B cell (primary cell): ENCODE results near the gene CTIF. TPM values are rescaled to one million over a fixed set of nuclear protein-coding genes. Genes with fewer than 3 reads are reported as not detected.

Source experiments
- ATAC-seq: fragments of 200-7000 bp; cut with Tn5 transposase; one replicate; pipeline ENCODE4 v1.10.0; 2021; ENCODE audit warnings: low read depth, mild to moderate bottlenecking, moderate number of reproducible peaks, moderate library complexity
- CTCF ChIA-PET: fragments of 350-600 bp; sonication (Branson Sonifier 250); formaldehyde crosslinking; loops from one replicate; lab custom pipeline; 2021; ENCODE audit warnings: antibody characterized with exemption, inconsistent platforms; lab: Charles Lee
- POLR2A ChIA-PET: fragments of 350-600 bp; sonication (Branson Sonifier 250); formaldehyde crosslinking; loops from one replicate; lab custom pipeline; 2021; ENCODE audit warnings: antibody characterized with exemption; lab: Charles Lee
- DNase-seq: peaks from one replicate; pipeline ENCODE4 v3.0.0; 2013
- H2AFZ ChIP-seq: 2 replicates; pipeline ENCODE4 v1.6.1; 2012; ENCODE audit warnings: mild to moderate bottlenecking, low read depth, low read length; ENCODE audit not compliant: insufficient read depth, poor library complexity, severe bottlenecking
- H3K27ac ChIP-seq, 2 donors: 1 replicate in 1 of 2; 2 replicates in 1 of 2; pipeline ENCODE4 v1.5.1; 2012 to 2013; ENCODE audit warnings: low read length in 2 of 2, mild to moderate bottlenecking in 2 of 2, moderate library complexity in 1 of 2
- H3K27me3 ChIP-seq, 4 experiments: fragments of 200-600 bp in 1 of 4; sonication (generic) in 1 of 4; replicated peaks in 1 of 4; 1 replicate in 2 of 4; 2 replicates in 2 of 4; pipeline versions ENCODE4 v1.6.1 to v1.7.0; 2013 to 2016; ENCODE audit warnings: low read length in 3 of 4, mild to moderate bottlenecking in 2 of 4, mixed read lengths in 1 of 4, moderate library complexity in 1 of 4; ENCODE audit not compliant: insufficient read depth in 4 of 4, control insufficient read depth in 3 of 4; ENCODE audit errors: control extremely low read depth in 1 of 4
- H3K36me3 ChIP-seq, 2 experiments: replicated peaks in 1 of 2; 1 replicate in 1 of 2; 2 replicates in 1 of 2; pipeline versions ENCODE4 v1.6.1 to v1.7.1; 2013; ENCODE audit warnings: low read length in 1 of 2; ENCODE audit not compliant: insufficient read depth in 2 of 2, control insufficient read depth in 1 of 2; ENCODE audit errors: control extremely low read depth in 1 of 2, extremely low read depth in 1 of 2
- H3K4me1 ChIP-seq, 2 donors: fragments of 200-600 bp in 1 of 2; sonication (generic) in 1 of 2; 1 replicate in 1 of 2; 2 replicates in 1 of 2; pipeline versions ENCODE4 v1.5.1 to v1.6.1; 2013 to 2017; ENCODE audit warnings: low read length in 2 of 2; ENCODE audit not compliant: control insufficient read depth in 2 of 2, insufficient read depth in 2 of 2
- H3K4me2 ChIP-seq: replicated peaks from 2 replicates; pipeline ENCODE3; 2012; ENCODE audit warnings: mild to moderate bottlenecking, low read depth, low read length; ENCODE audit not compliant: poor library complexity, severe bottlenecking
- H3K4me3 ChIP-seq, 5 experiments: fragments of 200-600 bp in 1 of 5; sonication (generic) in 1 of 5; 1 replicate in 3 of 5; 2 replicates in 2 of 5; pipeline versions ENCODE4 v1.5.1 to v1.7.0; 2011 to 2016; ENCODE audit warnings: low read length in 4 of 5, mild to moderate bottlenecking in 4 of 5, low read depth in 2 of 5, control low read depth in 1 of 5, moderate library complexity in 1 of 5; ENCODE audit not compliant: insufficient read depth in 1 of 5; ENCODE audit errors: control extremely low read depth in 1 of 5, extremely low read depth in 1 of 5
- H3K79me2 ChIP-seq: fragments of 200-600 bp; sonication (generic); one replicate; pipeline ENCODE4 v1.6.0; 2016; ENCODE audit warnings: low read length; ENCODE audit not compliant: control insufficient read depth, insufficient read depth
- H3K9ac ChIP-seq: fragments of 200-600 bp; sonication (generic); 2 replicates; pipeline ENCODE4 v1.6.1; 2017; ENCODE audit warnings: mild to moderate bottlenecking, low read length, moderate library complexity
- H3K9me3 ChIP-seq, 3 donors: one replicate each; pipeline versions ENCODE4 v1.6.1 to v1.7.1; 2013; ENCODE audit warnings: low read length in 2 of 3; ENCODE audit not compliant: control insufficient read depth in 2 of 3, insufficient read depth in 1 of 3; ENCODE audit errors: control extremely low read depth in 1 of 3
- H4K20me1 ChIP-seq: 2 replicates; pipeline ENCODE4 v1.6.0; 2012; ENCODE audit warnings: mild to moderate bottlenecking, low read length; ENCODE audit not compliant: insufficient read depth, control insufficient read depth, poor library complexity, severe bottlenecking
- H3K27ac Mint-ChIP-seq: one replicate; pipeline ENCODE4 v1.8.0; 2021; ENCODE audit warnings: mixed read lengths
- H3K27me3 Mint-ChIP-seq: one replicate; pipeline ENCODE4 v1.8.0; 2021; ENCODE audit warnings: mixed read lengths
- H3K4me1 Mint-ChIP-seq: one replicate; pipeline ENCODE4 v1.8.0; 2021; ENCODE audit warnings: mixed read lengths
- H3K4me3 Mint-ChIP-seq: one replicate; pipeline ENCODE4 v1.8.0; 2021; ENCODE audit warnings: mixed read lengths
- H3K9me3 Mint-ChIP-seq: one replicate; pipeline ENCODE4 v1.8.0; 2022; ENCODE audit warnings: mixed read lengths; ENCODE audit not compliant: insufficient read depth
- EZH2 ChIP-seq: IDR thresholded peaks from 2 replicates; pipeline ENCODE4 v1.6.1; 2012; ENCODE audit warnings: borderline replicate concordance, low read depth, mild to moderate bottlenecking, moderate library complexity, low read length; ENCODE audit not compliant: insufficient read depth, poor library complexity, severe bottlenecking
- WGBS: methylation state at CpG from one replicate; pipeline ENCODE4 v1.1.5; 2013; ENCODE audit warnings: missing lambda C conversion rate; ENCODE audit not compliant: insufficient coverage; 5-methylcytosine and 5-hydroxymethylcytosine counted together
- intact Hi-C: fragments of 100-400 bp; cut with micrococcal nuclease; formaldehyde crosslinking; loops from one replicate; pipeline ENCODE4 v1.10.0; 2022
- polyA plus RNA-seq: library from polyadenylated mRNA; depleted of rRNA; stranded (reverse); fragments of >200 nt; gene quantifications from 2 replicates; pipeline ENCODE4 v1.2.3, GENCODE V29; 2012
- total RNA-seq, 2 donors: library from RNA; stranded (reverse); fragments of 120-200 nt in 1 of 2; gene quantifications; 1 replicate in 1 of 2; 2 replicates in 1 of 2; pipeline versions ENCODE4 v1.2.3 to v1.2.4, GENCODE V29; 2013 to 2022
- TF ChIP-seq, protein P1 (sequence below): fragments of 200-600 bp; IDR thresholded peaks from one replicate; pipeline ENCODE4 v1.8.0; 2022; ENCODE audit warnings: antibody characterized with exemption, mild to moderate bottlenecking

Gene CTIF
- total and polyA plus RNA-seq, 2 donors (not counting 1 experiment from before 2014, with no cell fraction given): 3.6 to 16.2 TPM

DNA sequence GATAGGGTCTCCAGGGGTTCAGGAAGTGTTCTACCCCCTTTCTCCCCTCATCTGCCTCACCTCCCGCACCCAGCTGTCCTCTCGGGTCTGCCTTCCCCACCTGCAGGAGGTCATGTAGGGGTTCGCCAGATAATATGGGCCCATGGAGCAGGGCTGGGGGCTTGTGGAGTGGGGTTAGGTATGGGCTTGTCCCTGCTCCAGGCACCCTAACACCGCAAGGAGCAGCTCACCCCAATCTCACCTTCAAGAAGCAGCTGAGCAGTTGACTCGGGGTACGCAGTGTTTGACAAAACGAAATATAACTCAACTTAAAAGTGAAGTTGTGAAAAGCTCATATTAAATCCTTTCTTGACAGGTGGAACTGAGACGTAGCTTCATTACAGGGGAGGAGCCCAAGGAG is 99.6 kb downstream of the CTIF start:
- POLR2A ChIA-PET: no interaction called here
- WGBS: no CpG with 5 or more reads among the region's 8 CpGs

DNA sequence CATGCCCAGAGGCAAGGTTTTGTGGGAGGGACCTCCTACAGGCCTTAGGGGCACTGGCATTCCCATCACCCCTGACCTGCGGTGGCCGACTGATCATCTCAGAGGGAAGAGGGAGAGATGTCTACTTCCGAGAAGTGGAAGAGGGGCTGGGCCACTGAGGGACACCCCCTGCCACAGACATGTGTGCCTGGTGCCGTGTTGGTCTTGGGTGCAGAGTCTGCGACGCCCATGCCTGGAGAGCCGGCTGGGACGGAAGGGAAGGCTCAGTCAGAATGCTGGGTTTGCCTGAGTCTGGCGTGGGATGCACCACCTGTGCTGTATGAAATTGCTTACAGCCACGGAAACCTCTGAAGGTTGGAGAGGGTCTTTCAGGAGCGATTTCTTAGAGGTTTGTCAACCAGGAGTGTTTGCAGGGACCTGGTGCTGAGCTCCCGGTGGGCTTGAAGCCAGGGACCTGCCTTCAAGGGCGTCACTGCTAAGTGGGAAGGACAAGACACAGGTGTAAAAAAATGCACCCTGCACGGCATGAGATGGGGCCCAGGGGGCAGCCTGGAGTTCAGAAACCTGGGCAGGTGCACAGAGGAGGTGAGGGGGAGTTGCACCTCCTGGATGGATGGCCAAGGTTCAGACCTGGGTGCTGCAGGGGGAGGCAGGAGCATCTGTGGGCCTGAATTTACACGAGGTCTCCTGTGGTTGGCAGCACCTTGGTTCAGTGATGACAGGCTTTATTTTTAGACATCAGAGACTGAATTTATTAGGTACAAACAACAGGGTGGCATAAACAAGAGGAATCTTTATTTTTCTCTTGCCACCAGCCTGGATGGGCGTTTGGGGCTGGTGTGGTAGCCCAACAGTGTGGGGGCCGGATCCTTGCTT is 100.3 kb downstream of the CTIF start:
- Mint-ChIP-seq H3K4me3 (no peak overlapping the region), H3K9me3 (no peaks in the 10 kb centered on the region), H3K4me1 (no peaks in the 10 kb centered on the region), H3K27me3 (no peaks in the 10 kb centered on the region), H3K27ac (no peak overlapping the region)
- no peak overlapping the region for H3K4me3 ChIP-seq
- DNase-seq: no peak
- no peaks in the 10 kb centered on the region for H3K27me3 ChIP-seq
- H3K36me3 ChIP-seq: no peaks in the 10 kb centered on the region
- no peak for ATAC-seq
- 83% methylated on average over 17 of the region's 17 CpGs for WGBS
- ChIA-PET POLR2A (no interaction called here), CTCF (no interaction called here)
- no peak overlapping the region for H3K4me2 ChIP-seq
- intact Hi-C loops: no loop called here
- no peak overlapping the region for H2AFZ ChIP-seq
- no peak for TF ChIP-seq EZH2
- TF ChIP-seq, protein P1, sequence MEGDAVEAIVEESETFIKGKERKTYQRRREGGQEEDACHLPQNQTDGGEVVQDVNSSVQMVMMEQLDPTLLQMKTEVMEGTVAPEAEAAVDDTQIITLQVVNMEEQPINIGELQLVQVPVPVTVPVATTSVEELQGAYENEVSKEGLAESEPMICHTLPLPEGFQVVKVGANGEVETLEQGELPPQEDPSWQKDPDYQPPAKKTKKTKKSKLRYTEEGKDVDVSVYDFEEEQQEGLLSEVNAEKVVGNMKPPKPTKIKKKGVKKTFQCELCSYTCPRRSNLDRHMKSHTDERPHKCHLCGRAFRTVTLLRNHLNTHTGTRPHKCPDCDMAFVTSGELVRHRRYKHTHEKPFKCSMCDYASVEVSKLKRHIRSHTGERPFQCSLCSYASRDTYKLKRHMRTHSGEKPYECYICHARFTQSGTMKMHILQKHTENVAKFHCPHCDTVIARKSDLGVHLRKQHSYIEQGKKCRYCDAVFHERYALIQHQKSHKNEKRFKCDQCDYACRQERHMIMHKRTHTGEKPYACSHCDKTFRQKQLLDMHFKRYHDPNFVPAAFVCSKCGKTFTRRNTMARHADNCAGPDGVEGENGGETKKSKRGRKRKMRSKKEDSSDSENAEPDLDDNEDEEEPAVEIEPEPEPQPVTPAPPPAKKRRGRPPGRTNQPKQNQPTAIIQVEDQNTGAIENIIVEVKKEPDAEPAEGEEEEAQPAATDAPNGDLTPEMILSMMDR: no peak
- no peak overlapping the region for H3K27ac ChIP-seq
- H3K9me3 ChIP-seq: peaks cover 0 to 10% (median 4%) of the 10 kb centered on the region in 3 donors
- no peaks in the 10 kb centered on the region for H3K79me2 ChIP-seq
- no peak overlapping the region for H3K9ac ChIP-seq
- no peaks in the 10 kb centered on the region for H3K4me1 ChIP-seq
- no peaks in the 10 kb centered on the region for H4K20me1 ChIP-seq

More for the DNA sequence above, 99.6 kb downstream of the CTIF start:
- CTCF ChIA-PET: no interaction called here
- H3K4me3 ChIP-seq: no peak overlapping the region
- H3K27ac ChIP-seq: no peak overlapping the region
- Mint-ChIP-seq H3K27ac (no peak overlapping the region), H3K4me1 (no peaks in the 10 kb centered on the region), H3K27me3 (no peaks in the 10 kb centered on the region), H3K9me3 (no peaks in the 10 kb centered on the region), H3K4me3 (no peak overlapping the region)
- H3K9ac ChIP-seq: no peak overlapping the region
- no peak overlapping the region for H3K4me2 ChIP-seq
- no peak overlapping the region for H2AFZ ChIP-seq
- H3K27me3 ChIP-seq: no peaks in the 10 kb centered on the region
- no peaks in the 10 kb centered on the region for H3K36me3 ChIP-seq
- ATAC-seq (no peak), DNase-seq (no peak)
- no peaks in the 10 kb centered on the region for H4K20me1 ChIP-seq
- H3K4me1 ChIP-seq: no peaks in the 10 kb centered on the region
- TF ChIP-seq EZH2: no peak
- TF ChIP-seq, protein P1: no peak
- peaks cover 0 to 10% (median 4%) of the 10 kb centered on the region in 3 donors for H3K9me3 ChIP-seq
- intact Hi-C loops: no loop called here
- no peaks in the 10 kb centered on the region for H3K79me2 ChIP-seq
